GM20000 (cell line): ENCODE measurements around the gene PYGO2.

Source experiments
- DNase-seq: peaks from one replicate; pipeline ENCODE4 v3.0.0; 2012; ENCODE audit warnings: low spot score
- CTCF ChIP-seq: IDR thresholded peaks from 2 replicates; pipeline ENCODE4 v1.5.1; 2012; ENCODE audit warnings: mild to moderate bottlenecking, control low read depth; ENCODE audit errors: extremely low read depth, missing control alignments

PYGO2 gene

GRCh38 chr1:154973344-154974101 is 11.9 kb upstream of the PYGO2 start:
- peak; percentile 88 for DNase-seq
- no peak for TF ChIP-seq CTCF

- no peak for TF ChIP-seq CTCF
- DNase-seq, result no peak
Measured at GRCh38 chr1:154972517-154973343, 11.1 kb upstream of the PYGO2 start.

GRCh38 chr1:154972213-154972516 is 10.6 kb upstream of the PYGO2 start:
- DNase-seq, result no peak
- TF ChIP-seq CTCF, result no peak

GRCh38 chr1:154971341-154971998 is 9.9 kb upstream of the PYGO2 start:
- no peak for DNase-seq
- TF ChIP-seq CTCF, result no peak

GRCh38 chr1:154970631-154971340 is 9.2 kb upstream of the PYGO2 start, which contains the start of gene SHC1:
Gene SHC1, minus strand, starts transcription at chr1:154970747. Its CDS starts 221 bp downstream, at chr1:154970526.
- peak; percentile 77 for DNase-seq

GRCh38 chr1:154969860-154970452 is 8.4 kb upstream of the PYGO2 start:
- no peak for DNase-seq
- TF ChIP-seq CTCF, result no peak

More at GRCh38 chr1:154970631-154971340, 9.2 kb upstream of the PYGO2 start, which contains the start of gene SHC1:
- no peak for TF ChIP-seq CTCF
